ENCODE results near the gene CYP4F2.

Gene CYP4F2

GRCh38 chr19:15897738-15898276, at the start of gene CYP4F2:
TSS of gene CYP4F2 (minus strand) at chr19:15898074. CDS start at chr19:15897611, 463 bp downstream.
- TF ChIP-seq ZFX (IDR thresholded peaks at IDR 0.05) (no peak), CTCF (conservative IDR thresholded peaks at IDR 0.05) (no peak)

GRCh38 chr19:15945301-15945700, 47.4 kb upstream of the CYP4F2 start:
- TF ChIP-seq CTCF (conservative IDR thresholded peaks at IDR 0.05) (no peak), ZFX (IDR thresholded peaks at IDR 0.05) (no peak)
- no peak overlapping the region for H3K27ac ChIP-seq

More at GRCh38 chr19:15897738-15898276, at the start of gene CYP4F2:
- H3K27ac ChIP-seq, result no peak within 1 kb of the TSS

GRCh38 chr19:15944401-15944800, 46.5 kb upstream of the CYP4F2 start:
- no peak overlapping the region for H3K27ac ChIP-seq
- TF ChIP-seq CTCF (conservative IDR thresholded peaks at IDR 0.05) (no peak), ZFX (IDR thresholded peaks at IDR 0.05) (no peak)

- no peak overlapping the region for H3K27ac ChIP-seq
- TF ChIP-seq CTCF (conservative IDR thresholded peaks at IDR 0.05) (no peak), ZFX (IDR thresholded peaks at IDR 0.05) (no peak)
These were observed 39.9 kb upstream of the CYP4F2 start for GRCh38 chr19:15937771-15938170.

- TF ChIP-seq ZFX (IDR thresholded peaks at IDR 0.05), result no peak
- no peak for TF ChIP-seq CTCF (conservative IDR thresholded peaks at IDR 0.05)
These were observed 39.1 kb upstream of the CYP4F2 start for GRCh38 chr19:15936950-15937349.

GRCh38 chr19:15936173-15936572, 38.3 kb upstream of the CYP4F2 start:
- no peak for TF ChIP-seq CTCF (conservative IDR thresholded peaks at IDR 0.05)
- TF ChIP-seq ZFX (IDR thresholded peaks at IDR 0.05), result no peak
- no peak overlapping the region; the same call in 1 of the 2 replicates for H3K27ac ChIP-seq

More at GRCh38 chr19:15936950-15937349, 39.1 kb upstream of the CYP4F2 start:
- H3K27ac ChIP-seq, result no peak overlapping the region

GRCh38 chr19:15935167-15935702, 37.4 kb upstream of the CYP4F2 start:
- no peak for TF ChIP-seq CTCF (conservative IDR thresholded peaks at IDR 0.05)
- TF ChIP-seq ZFX (IDR thresholded peaks at IDR 0.05), result no peak
- H3K27ac ChIP-seq, result peak overlapping the region; percentile 83

Data from C4-2B (cell line).